ENCODE data around the gene CNIH4.

DNA sequence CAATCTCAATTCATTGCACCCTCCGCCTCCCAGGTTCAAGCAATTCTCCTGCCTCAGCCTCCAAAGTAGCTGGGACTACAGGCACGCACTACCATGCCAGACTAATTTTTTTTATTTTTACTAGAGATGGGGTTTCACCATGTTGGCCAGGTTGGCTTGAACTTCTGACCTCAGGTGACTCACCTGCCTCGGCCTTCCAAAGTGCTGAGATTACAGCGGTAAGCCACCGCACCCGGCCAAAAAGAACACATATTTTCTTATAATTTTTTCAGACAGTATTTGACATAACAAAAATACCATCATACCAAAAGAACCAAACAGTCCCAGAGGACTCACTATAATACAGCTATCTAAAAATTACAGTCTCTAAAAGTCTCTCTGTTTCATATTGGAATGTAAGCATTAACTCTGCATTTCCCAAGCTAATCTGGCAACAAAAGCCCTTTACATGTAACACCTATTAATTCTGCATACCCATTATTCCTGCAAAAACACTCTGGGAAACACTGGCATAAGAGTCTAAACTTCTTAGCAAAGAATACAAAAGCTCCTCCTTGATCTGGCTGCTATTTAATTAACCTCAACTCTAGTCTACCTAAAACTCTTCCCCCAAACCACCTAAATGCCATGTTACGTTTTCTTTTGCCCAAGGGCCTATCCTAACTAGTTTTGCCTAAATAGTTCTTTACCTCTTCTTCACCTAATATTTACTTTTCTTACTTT, 51.1 kb downstream of the CNIH4 start:
- TF ChIP-seq, protein P1, sequence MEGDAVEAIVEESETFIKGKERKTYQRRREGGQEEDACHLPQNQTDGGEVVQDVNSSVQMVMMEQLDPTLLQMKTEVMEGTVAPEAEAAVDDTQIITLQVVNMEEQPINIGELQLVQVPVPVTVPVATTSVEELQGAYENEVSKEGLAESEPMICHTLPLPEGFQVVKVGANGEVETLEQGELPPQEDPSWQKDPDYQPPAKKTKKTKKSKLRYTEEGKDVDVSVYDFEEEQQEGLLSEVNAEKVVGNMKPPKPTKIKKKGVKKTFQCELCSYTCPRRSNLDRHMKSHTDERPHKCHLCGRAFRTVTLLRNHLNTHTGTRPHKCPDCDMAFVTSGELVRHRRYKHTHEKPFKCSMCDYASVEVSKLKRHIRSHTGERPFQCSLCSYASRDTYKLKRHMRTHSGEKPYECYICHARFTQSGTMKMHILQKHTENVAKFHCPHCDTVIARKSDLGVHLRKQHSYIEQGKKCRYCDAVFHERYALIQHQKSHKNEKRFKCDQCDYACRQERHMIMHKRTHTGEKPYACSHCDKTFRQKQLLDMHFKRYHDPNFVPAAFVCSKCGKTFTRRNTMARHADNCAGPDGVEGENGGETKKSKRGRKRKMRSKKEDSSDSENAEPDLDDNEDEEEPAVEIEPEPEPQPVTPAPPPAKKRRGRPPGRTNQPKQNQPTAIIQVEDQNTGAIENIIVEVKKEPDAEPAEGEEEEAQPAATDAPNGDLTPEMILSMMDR (IDR thresholded peaks at IDR 0.05) = no peak
- no peak for TF ChIP-seq POLR2A (IDR thresholded peaks at IDR 0.05)
